Adrenal gland (tissue), 5 donors: Measurements from ENCODE around the gene DKKL1.

Experiments
- CTCF ChIP-seq, 6 experiments: fragments of 450-650 bp in 4 of 6; fragments of 200-600 bp in 2 of 6; sonication (generic) in 1 of 6; IDR thresholded peaks; 1 replicate in 5 of 6; 2 replicates in 1 of 6; pipeline versions ENCODE4 v1.5.1 to v1.8.0; 2016 to 2021; ENCODE audit warnings: antibody characterized with exemption in 6 of 6, mild to moderate bottlenecking in 2 of 6, moderate library complexity in 1 of 6
- POLR2A ChIP-seq, 2 donors: fragments of 450-650 bp; IDR thresholded peaks; one replicate each; pipeline ENCODE4 v1.6.1; 2017; ENCODE audit warnings: antibody characterized with exemption in 2 of 2, mild to moderate bottlenecking in 2 of 2, moderate library complexity in 1 of 2
- donor health status: DM: no; HTN: no; CAD: no.

DNA sequence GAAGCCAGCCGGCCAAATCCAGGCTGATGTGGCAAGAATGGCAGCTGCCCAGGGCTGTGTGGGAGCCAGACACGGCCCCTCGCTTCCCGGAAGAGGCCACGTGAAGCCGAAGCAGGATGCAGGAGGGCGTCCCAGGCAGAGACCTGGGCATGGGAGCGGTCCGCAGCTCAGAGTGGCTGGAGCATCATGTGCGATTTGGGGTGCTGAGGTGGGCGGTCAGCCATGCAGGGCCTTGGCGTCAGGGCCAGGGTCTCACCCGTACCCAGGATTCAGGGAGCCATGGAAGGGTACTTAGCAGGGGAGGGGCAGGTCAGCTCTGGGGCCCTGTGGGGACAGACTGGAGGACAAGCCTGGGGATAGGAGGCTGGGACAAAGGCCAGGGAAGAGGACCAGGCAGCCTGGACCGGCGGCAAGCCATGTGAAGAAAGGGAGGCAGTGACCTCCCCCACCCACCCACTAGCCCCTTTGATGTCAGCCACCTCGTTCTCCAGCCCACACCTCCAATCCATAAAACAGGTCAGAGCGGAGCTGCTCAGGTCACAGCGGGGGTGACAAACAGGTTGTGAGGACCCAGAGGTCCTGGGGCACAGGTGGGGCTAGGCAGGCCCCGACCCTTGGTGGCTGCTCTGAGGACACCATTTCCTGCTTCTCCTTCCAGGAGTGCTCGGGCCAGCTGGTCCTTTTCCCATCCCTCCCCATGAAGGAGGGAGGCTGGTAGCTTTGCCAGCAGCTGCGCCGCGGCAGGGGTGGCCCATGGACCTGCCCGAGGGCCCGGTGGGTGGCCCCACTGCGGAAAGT lies 26.7 kb downstream of the DKKL1 start:
- TF ChIP-seq CTCF (IDR thresholded peaks at IDR 0.05) (no peak), POLR2A (IDR thresholded peaks at IDR 0.05) (no peak)
